HG02981 (cell line): ENCODE results near the gene MIPOL1.
"Not testable (repeated sequence)": the region's sequence is repeated elsewhere in the genome, so short reads cannot be mapped to it uniquely, and the experiment has no call there.

ENCODE experiments used
- ATAC-seq: cut with Tn5 transposase; IDR thresholded peaks from one replicate; pipeline ENCODE4 v1.9.1; 2021; ENCODE audit warnings: mild to moderate bottlenecking, moderate library complexity; ENCODE audit not compliant: unreplicated experiment

Gene MIPOL1

GRCh38 chr14:37443461-37443860 lies 245.7 kb downstream of the MIPOL1 start:
- ATAC-seq = no peak

GRCh38 chr14:37447883-37448391 lies 250.2 kb downstream of the MIPOL1 start:
- ATAC-seq = no peak

- no peak for ATAC-seq
Observed at GRCh38 chr14:37452323-37452722, 254.6 kb downstream of the MIPOL1 start.

DNA sequence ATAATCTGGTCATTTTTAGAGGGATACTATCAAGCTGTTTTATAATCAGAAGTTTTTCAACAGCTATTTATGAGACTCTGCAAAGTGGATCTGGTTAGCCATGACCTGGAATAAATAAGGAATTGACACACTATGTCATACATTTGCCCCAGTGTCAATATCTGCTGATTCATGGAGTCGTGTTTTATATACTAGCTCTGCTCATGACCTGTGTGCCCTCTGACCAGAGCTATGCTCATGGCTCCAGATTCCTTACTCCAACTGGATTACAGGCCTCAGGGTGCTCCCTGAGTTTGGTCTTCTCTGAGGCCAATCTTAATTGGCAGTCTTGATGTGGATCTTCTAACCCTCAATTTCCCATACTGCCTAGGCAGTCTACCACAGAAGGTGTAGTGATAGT lies 256.2 kb downstream of the MIPOL1 start:
- ATAC-seq = no peak

DNA sequence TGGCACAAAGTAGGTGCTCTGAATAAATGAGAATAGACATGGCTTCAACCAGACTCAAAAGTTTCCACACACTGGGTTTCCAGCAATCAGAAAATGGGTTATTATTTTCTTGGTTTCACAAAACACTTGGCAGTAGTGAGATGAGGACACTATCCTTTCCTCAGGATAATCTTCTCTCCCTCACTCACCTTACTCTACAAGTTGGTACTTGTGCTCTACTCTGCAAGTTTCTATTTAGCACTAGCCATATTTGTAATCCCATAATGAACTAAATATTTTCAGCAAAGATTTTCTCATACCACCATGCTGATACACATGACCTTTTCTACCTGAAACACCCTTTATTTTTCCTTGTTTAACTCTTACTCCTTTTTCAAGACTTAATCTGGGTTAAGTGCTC lies 259.6 kb downstream of the MIPOL1 start:
- ATAC-seq = no peak

DNA sequence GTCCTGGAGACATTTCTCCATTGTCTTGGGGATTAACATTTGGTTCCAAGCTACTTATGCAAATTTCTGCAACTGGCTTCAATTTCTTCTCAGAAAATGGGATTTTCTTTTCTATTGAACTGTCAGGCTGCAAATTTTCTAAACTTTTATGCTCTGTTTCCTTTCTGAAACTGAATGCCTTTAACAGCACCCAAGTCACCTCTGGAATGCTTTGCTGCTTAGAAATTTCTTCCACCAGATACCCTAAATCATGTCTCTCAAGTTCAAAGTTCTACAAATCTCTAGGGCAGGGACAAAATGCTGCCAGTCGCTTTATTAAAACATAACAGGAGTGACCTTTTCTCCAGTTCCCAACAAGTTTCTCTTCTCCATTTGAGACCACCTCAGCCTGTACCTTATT lies 264.7 kb downstream of the MIPOL1 start:
- not testable (repeated sequence) for ATAC-seq

GRCh38 chr14:37464192-37464858 lies 266.6 kb downstream of the MIPOL1 start:
- no peak for ATAC-seq

- ATAC-seq = no peak
Observed at GRCh38 chr14:37466003-37466622, 268.4 kb downstream of the MIPOL1 start.

DNA sequence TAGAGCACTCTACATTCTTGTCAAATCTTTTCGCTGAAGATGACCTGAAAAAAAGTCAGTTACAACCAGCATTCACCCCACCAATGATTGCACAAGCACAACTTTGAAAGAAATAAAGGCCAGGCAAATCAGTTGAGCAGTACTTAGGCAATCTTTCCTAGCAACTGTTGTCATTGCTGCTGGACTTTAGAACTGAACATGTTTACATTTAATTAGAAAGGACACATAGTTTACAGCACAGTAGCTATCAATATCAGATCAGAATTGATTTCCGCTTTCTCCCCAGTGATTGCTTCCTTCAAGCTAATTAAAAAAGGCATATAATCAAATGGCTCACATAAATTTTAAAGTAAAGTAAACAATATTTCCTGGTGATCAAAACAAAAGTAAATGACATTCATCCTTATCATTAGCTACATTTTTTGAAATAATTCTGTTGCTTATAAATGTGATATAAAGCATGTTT lies 268.9 kb downstream of the MIPOL1 start:
- ATAC-seq = no peak

GRCh38 chr14:37469650-37470049 lies 271.9 kb downstream of the MIPOL1 start:
- no peak for ATAC-seq

GRCh38 chr14:37470251-37470650 lies 272.5 kb downstream of the MIPOL1 start:
- no peak for ATAC-seq

DNA sequence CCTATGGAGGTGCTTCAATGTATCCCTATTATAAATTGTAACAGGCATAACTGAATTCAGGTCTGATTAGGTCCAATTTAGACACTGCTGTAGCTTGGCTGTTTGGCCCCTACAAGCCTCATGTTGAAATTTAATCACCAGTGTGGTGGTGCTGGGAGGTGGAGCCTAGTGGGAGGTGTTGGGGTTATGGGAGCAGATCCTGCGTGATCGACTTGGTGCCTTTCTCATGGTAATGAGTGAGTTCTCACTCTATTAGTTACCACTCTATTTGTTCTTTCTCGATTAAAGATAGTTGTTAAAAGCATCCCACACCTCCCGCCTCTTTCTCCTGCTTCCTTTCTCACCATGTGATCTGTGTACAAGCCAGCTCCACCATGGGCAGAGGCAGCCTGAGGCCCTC lies 275.2 kb downstream of the MIPOL1 start:
- no peak for ATAC-seq

GRCh38 chr14:37474191-37474590 lies 276.5 kb downstream of the MIPOL1 start:
- no peak for ATAC-seq

DNA sequence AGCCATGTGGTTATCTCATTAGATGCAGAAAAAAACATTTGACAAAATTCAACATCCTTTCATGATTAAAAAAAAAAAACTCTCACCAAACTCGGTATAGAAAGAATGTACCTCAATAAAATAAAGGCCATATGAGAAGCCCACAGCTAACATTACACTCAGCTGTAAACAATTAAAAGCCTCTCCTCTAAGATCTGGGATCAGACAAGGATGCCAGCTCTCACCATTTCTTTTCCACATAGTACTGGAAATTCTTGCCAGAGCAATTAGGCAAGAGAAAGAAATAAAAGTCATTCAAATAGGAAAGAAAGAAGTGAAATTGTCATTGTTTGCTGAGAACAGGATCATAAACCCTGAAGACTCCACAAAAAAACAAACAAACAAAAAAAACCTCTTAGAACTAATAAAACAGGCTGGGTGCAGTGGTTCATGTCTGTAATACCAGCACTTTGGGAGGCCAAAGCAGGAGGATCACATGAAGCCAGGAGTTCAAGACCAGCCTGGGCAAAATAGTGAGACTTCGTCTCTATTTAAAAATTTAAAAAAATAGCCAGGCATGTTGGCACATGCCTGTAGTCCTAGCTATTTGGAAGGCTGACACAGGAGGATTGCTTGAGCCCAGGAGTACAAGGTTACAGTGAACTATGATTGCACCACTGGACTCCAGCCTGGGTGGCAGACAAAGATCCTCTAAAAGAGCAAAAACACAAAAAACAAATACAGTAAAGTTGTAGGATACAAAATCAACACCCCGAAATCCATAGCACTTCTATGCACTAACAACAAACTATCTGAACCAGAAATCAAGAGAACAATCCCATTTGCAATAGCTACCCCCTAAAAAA lies 282.9 kb downstream of the MIPOL1 start:
- no peak for ATAC-seq

DNA sequence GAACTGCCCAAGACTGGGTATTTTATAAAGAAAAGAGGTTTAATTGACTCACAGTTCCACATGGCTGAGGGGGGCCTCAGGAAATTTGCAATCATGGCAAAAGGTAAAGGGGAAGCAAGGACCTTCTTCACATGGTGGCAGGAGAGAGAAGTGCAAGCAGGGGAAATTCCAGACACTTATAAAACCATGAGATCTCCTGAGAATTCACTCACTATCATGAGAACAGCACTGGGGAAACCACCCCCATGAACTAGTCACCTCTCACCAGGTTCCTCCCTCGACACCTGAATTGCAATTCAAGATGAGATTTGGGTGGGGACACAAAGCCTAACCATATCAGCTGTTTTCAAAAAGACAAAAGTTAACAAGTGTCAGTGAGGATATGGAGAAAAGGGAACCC lies 284.7 kb downstream of the MIPOL1 start:
- ATAC-seq = no peak

GRCh38 chr14:37483672-37484071 lies 285.9 kb downstream of the MIPOL1 start:
- no peak for ATAC-seq

DNA sequence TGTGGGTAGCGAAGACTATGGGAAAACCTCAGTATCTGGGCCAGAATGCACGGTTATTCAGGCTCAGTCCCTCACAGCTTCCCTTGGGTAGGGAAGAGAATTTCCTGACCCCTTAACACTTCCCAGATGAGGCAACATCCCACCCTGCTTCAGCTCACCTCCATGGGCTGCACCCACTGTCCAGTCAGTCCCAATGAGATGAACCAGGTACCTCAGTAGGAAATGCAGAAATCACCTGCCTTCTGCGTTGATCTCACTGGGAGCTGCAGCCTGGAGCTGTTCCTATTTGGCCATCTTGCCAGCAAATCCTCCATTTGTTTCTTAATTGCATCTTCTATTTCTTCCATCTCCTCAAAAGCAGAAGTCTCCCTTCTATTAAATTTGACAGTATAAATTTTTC lies 292.9 kb downstream of the MIPOL1 start:
- no peak for ATAC-seq

DNA sequence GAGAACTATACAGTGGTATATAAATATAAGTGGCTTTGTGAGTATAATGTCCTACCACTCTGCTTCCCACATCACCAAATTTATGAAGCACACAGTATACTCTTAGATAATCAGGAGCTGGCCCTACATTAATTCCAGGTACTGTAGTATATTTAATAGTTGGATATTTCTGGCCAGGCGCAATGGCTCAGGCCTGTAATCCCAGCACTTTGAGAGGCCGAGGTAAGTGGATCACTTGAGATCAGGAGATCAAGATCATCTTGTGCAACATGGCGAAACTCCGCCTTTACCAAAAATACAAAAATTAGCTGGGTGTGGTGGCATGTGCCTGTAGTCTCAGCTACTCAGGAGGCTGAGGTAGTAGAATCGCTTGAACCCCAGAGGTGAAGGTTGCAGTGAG lies 293.3 kb downstream of the MIPOL1 start:
- no peak for ATAC-seq

- ATAC-seq = no peak
Observed at GRCh38 chr14:37493606-37494005, 295.9 kb downstream of the MIPOL1 start.

DNA sequence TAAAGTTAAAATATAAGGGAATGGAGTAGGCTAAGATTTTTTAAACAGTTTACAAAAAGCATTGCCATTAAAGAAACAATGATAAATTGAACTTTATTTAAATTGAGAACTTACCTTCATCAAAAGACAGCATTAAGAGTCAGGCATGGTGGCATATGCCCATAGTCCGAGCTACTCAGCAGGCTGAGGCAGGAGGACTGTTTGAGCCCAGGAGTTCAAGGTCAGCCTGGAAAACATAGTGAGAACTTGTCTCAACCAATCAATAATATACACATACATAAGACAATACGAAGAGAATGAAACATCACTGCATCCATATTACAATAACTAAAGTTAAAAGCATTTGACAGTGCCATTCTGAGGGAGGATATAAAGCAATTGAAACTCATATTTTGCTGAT lies 299.7 kb downstream of the MIPOL1 start:
- ATAC-seq = no peak

- ATAC-seq = no peak
Observed at GRCh38 chr14:37501877-37502276, 304.1 kb downstream of the MIPOL1 start.

GRCh38 chr14:37508503-37508902 lies 310.8 kb downstream of the MIPOL1 start:
- no peak for ATAC-seq
